HepG2 (cell line): ENCODE results near the gene ATP2B2. TPM values are rescaled to one million over a fixed set of nuclear protein-coding genes. Genes with fewer than 3 reads are reported as not detected.

Source experiments
- ARID2 ChIP-seq: sonication (generic); formaldehyde crosslinking; IDR thresholded peaks from 2 replicates; pipeline ENCODE4 v1.8.1; 2022; ENCODE audit warnings: mild to moderate bottlenecking, missing genetic modification reagents, borderline replicate concordance
- ATF6 ChIP-seq: sonication (generic); formaldehyde crosslinking; conservative IDR thresholded peaks from 2 replicates; pipeline ENCODE4 v1.4.0; 2020; ENCODE audit warnings: missing genetic modification reagents
- CC2D1A ChIP-seq: sonication (generic); formaldehyde crosslinking; IDR thresholded peaks from 2 replicates; pipeline ENCODE4 v1.8.1; 2023; ENCODE audit warnings: mild to moderate bottlenecking, missing genetic modification reagents
- FOXP4 ChIP-seq: sonication (generic); formaldehyde crosslinking; IDR thresholded peaks from 2 replicates; pipeline ENCODE4 v1.4.0; 2020; ENCODE audit warnings: missing genetic modification reagents
- MAFG ChIP-seq: sonication (generic); formaldehyde crosslinking; IDR thresholded peaks from 2 replicates; pipeline ENCODE4 v1.5.1; 2020; ENCODE audit warnings: mild to moderate bottlenecking, missing genetic modification reagents
- MYC ChIP-seq: sonication (generic); formaldehyde crosslinking; IDR thresholded peaks from 2 replicates; pipeline ENCODE4 v1.9.0; 2021; ENCODE audit warnings: missing genetic modification reagents, borderline replicate concordance
- MYPOP ChIP-seq: sonication (generic); formaldehyde crosslinking; IDR thresholded peaks from 2 replicates; pipeline ENCODE4 v1.8.1; 2023; ENCODE audit warnings: mild to moderate bottlenecking, moderate library complexity, missing genetic modification reagents
- SNAPC4 ChIP-seq: sonication (generic); formaldehyde crosslinking; IDR thresholded peaks from 2 replicates; pipeline ENCODE4 v1.4.0; 2020; ENCODE audit warnings: mild to moderate bottlenecking, missing genetic modification reagents
- TCF7 ChIP-seq: sonication (generic); IDR thresholded peaks from 2 replicates; pipeline ENCODE4 v1.6.1; 2016; ENCODE audit warnings: antibody characterized with exemption, low read depth
- ZBTB33 ChIP-seq: sonication (generic); formaldehyde crosslinking; IDR thresholded peaks from 2 replicates; pipeline ENCODE4 v1.4.0; 2020; ENCODE audit warnings: missing genetic modification reagents
- ZNF276 ChIP-seq: sonication (generic); formaldehyde crosslinking; IDR thresholded peaks from 2 replicates; pipeline ENCODE4 v1.4.0; 2020; ENCODE audit warnings: mild to moderate bottlenecking, low read depth, missing genetic modification reagents
- ZNF431 ChIP-seq: sonication (generic); formaldehyde crosslinking; IDR thresholded peaks from 2 replicates; pipeline ENCODE4 v1.9.0; 2022; ENCODE audit warnings: missing genetic modification reagents, low read depth, mild to moderate bottlenecking, borderline replicate concordance
- ZNF792 ChIP-seq: IDR thresholded peaks from 2 replicates; pipeline ENCODE4 v1.6.1; 2016
- polyA plus RNA-seq, 8 experiments: library from polyadenylated mRNA; depleted of rRNA in 3 of 8; stranded (reverse) in 7 of 8; unstranded in 1 of 8; fragments of >200 nt; fragmentation: Illumina TruSeq in 4 of 8; extraction: Trizol in 4 of 8; gene quantifications; 2 replicates each; pipeline versions ENCODE4 v1.2.1 to v1.2.3, GENCODE V29; 2011 to 2016; ENCODE audit warnings: low read depth in 4 of 8, missing spikeins in 1 of 8, mixed read lengths in 1 of 8; ENCODE audit not compliant: insufficient read depth in 1 of 8
- total RNA-seq, 5 experiments: library from RNA; depleted of rRNA; stranded (reverse); fragments of >200 nt; fragmentation: Illumina TruSeq; extraction: Trizol; gene quantifications; 2 replicates each; pipeline ENCODE4 v1.2.3, GENCODE V29; 2016; ENCODE audit warnings: low read depth in 1 of 5

Gene ATP2B2
- total and polyA plus RNA-seq, 2 of the 13 experiments (the other 11 are each of a cell fraction or from before 2014, with no cell fraction given), result 1.5 to 2.3 TPM

- peak; percentile 61; the same call in 1 of the 2 replicates for TF ChIP-seq ZNF276 (CRISPR knock-in tag)
- no peak; the same call in 1 of the 2 replicates for TF ChIP-seq SNAPC4 (CRISPR knock-in tag)
- TF ChIP-seq MYPOP (CRISPR knock-in tag), result peak; percentile 75
- TF ChIP-seq TCF7, result peak; percentile 59
- TF ChIP-seq CC2D1A (CRISPR knock-in tag), result no peak
- 0 out of 2 replicates have a peak, but pooled peaks have one; percentile 32 for TF ChIP-seq ATF6 (CRISPR knock-in tag)
- peak; percentile 96 for TF ChIP-seq ZNF792 (CRISPR knock-in tag)
- peak; percentile 92 for TF ChIP-seq ZNF431 (CRISPR knock-in tag)
- TF ChIP-seq FOXP4 (CRISPR knock-in tag), result peak; percentile 98
- TF ChIP-seq ZBTB33, result peak; percentile 73; the same call in 1 of the 2 replicates
- TF ChIP-seq MYC (CRISPR knock-in tag), result peak; percentile 75; the same call in 1 of the 2 replicates
- no peak for TF ChIP-seq ARID2
- no peak for TF ChIP-seq MAFG (CRISPR knock-in tag)
These were observed 3.4 kb upstream of the ATP2B2 start (continued) for GRCh38 chr3:10508619-10509260.
